IMR-90 (cell line): ENCODE measurements around the gene OR51B2. TPM values are rescaled to one million over a fixed set of nuclear protein-coding genes. Genes with fewer than 3 reads are reported as not detected.
A peak's percentile ranks its signal among the peaks of the same experiment; 100 is the strongest.

Experiments
- ATAC-seq: fragments of 200-7000 bp; cut with Tn5 transposase; 2 replicates; pipeline ENCODE4 v1.9.1; 2020; ENCODE audit warnings: low read depth, mild to moderate bottlenecking, moderate library complexity
- BruUV-seq: library from RNA; stranded (reverse); fragments of 400-500 nt; replicated peaks from 2 replicates; lab custom pipeline; 2021; lab: Mats Ljungman, UMichigan
- CTCF ChIA-PET: fragments of 300-600 bp; formaldehyde crosslinking; extraction: SDS; loops from one replicate; lab custom pipeline; 2021; ENCODE audit warnings: antibody characterized with exemption; lab: Yijun Ruan, JAX
- POLR2A ChIA-PET: fragments of 300-600 bp; sonication (Branson Sonifier 250); formaldehyde crosslinking; loops from one replicate; lab custom pipeline; 2022; ENCODE audit warnings: antibody characterized with exemption; ENCODE audit not compliant: unreplicated experiment; lab: Charles Lee
- DNase-seq: peaks from one replicate; pipeline ENCODE4 v3.0.0; 2013
- H2AFZ ChIP-seq: replicated peaks from 2 replicates; pipeline ENCODE3; 2013; ENCODE audit warnings: low read length, mild to moderate bottlenecking; ENCODE audit not compliant: poor library complexity
- H2AK5ac ChIP-seq: 2 replicates; pipeline ENCODE4 v1.6.1; 2013; ENCODE audit warnings: low read depth, low read length, inconsistent platforms
- H2AK9ac ChIP-seq: replicated peaks from 2 replicates; pipeline ENCODE3; 2013; ENCODE audit warnings: mild to moderate bottlenecking, low read depth, low read length, moderate library complexity; ENCODE audit not compliant: poor library complexity
- H2BK120ac ChIP-seq: 2 replicates; pipeline ENCODE4 v1.6.1; 2013; ENCODE audit warnings: low read depth, low read length, inconsistent platforms
- H2BK15ac ChIP-seq: 3 replicates; pipeline ENCODE4 v1.6.1; 2013; ENCODE audit warnings: low read depth, low read length, inconsistent platforms
- H2BK20ac ChIP-seq: 2 replicates; pipeline ENCODE4 v1.6.1; 2013; ENCODE audit warnings: low read depth, mild to moderate bottlenecking, inconsistent platforms, low read length, moderate library complexity
- H2BK5ac ChIP-seq: 2 replicates; pipeline ENCODE4 v1.6.1; 2013; ENCODE audit warnings: mild to moderate bottlenecking, low read depth, low read length, inconsistent platforms; ENCODE audit not compliant: poor library complexity, severe bottlenecking
- H3K14ac ChIP-seq: replicated peaks from 2 replicates; pipeline ENCODE4 v1.6.1; 2013; ENCODE audit warnings: low read depth, low read length, inconsistent platforms
- H3K18ac ChIP-seq: 2 replicates; pipeline ENCODE4 v1.6.1; 2013; ENCODE audit warnings: low read depth, low read length, control low read depth
- H3K23ac ChIP-seq: 2 replicates; pipeline ENCODE4 v1.6.1; 2013; ENCODE audit warnings: low read depth, low read length, inconsistent platforms
- H3K27ac ChIP-seq: 2 replicates; pipeline ENCODE4 v1.5.1; 2013; ENCODE audit warnings: mild to moderate bottlenecking, control low read depth, low read length; ENCODE audit not compliant: insufficient read depth
- H3K27me3 ChIP-seq: 2 replicates; pipeline ENCODE4 v1.6.1; 2013; ENCODE audit warnings: low read length; ENCODE audit not compliant: control insufficient read depth, insufficient read depth
- H3K36me3 ChIP-seq: 2 replicates; pipeline ENCODE4 v1.6.1; 2013; ENCODE audit warnings: low read length, mixed read lengths; ENCODE audit not compliant: control insufficient read depth, insufficient read depth
- H3K4ac ChIP-seq: 2 replicates; pipeline ENCODE4 v1.6.1; 2013; ENCODE audit warnings: low read depth, low read length, inconsistent platforms
- H3K4me1 ChIP-seq: 2 replicates; pipeline ENCODE4 v1.6.1; 2013; ENCODE audit warnings: low read length, mixed read lengths; ENCODE audit not compliant: control insufficient read depth, insufficient read depth
- H3K4me2 ChIP-seq: 2 replicates; pipeline ENCODE4 v1.6.1; 2013; ENCODE audit warnings: low read depth, mild to moderate bottlenecking, control low read depth, low read length, moderate library complexity
- H3K4me3 ChIP-seq: 2 replicates; pipeline ENCODE4 v1.5.1; 2013; ENCODE audit warnings: low read depth, mild to moderate bottlenecking, control low read depth, low read length, moderate library complexity; ENCODE audit not compliant: insufficient read depth
- H3K56ac ChIP-seq: 2 replicates; pipeline ENCODE4 v1.6.1; 2013; ENCODE audit warnings: low read length, inconsistent platforms; ENCODE audit not compliant: insufficient read depth; ENCODE audit errors: extremely low read depth
- H3K79me1 ChIP-seq, 2 experiments: 2 replicates each; pipeline ENCODE4 v1.6.1; 2013; ENCODE audit warnings: low read length in 2 of 2, inconsistent platforms in 1 of 2, low read depth in 1 of 2
- H3K9ac ChIP-seq: 2 replicates; pipeline ENCODE4 v1.6.1; 2013; ENCODE audit warnings: low read depth, low read length, control low read depth
- H3K9me1 ChIP-seq: 2 replicates; pipeline ENCODE4 v1.6.1; 2013; ENCODE audit warnings: low read length, inconsistent platforms; ENCODE audit not compliant: insufficient read depth
- H3K9me3 ChIP-seq: 2 replicates; pipeline ENCODE4 v1.6.1; 2013; ENCODE audit warnings: low read length; ENCODE audit not compliant: control insufficient read depth, insufficient read depth
- H4K20me1 ChIP-seq: 2 replicates; pipeline ENCODE4 v1.6.1; 2013; ENCODE audit warnings: low read length, inconsistent platforms; ENCODE audit not compliant: insufficient read depth
- H4K5ac ChIP-seq: 2 replicates; pipeline ENCODE4 v1.6.1; 2013; ENCODE audit warnings: mild to moderate bottlenecking, low read depth, low read length, control low read depth
- H4K8ac ChIP-seq, 2 experiments: 2 replicates each; pipeline ENCODE4 v1.6.1; 2013; ENCODE audit warnings: low read depth in 2 of 2, low read length in 2 of 2, control low read depth in 1 of 2, inconsistent platforms in 1 of 2
- H4K91ac ChIP-seq: 2 replicates; pipeline ENCODE4 v1.6.1; 2013; ENCODE audit warnings: low read depth, low read length, inconsistent platforms; ENCODE audit not compliant: insufficient read depth
- RCOR1 ChIP-seq: IDR thresholded peaks from 2 replicates; pipeline ENCODE4 v1.6.1; 2012; ENCODE audit warnings: mild to moderate bottlenecking, low read length, improper control_type of control experiment; ENCODE audit not compliant: insufficient replicate concordance
- WGBS, 2 experiments: methylation state at CpG; one replicate each; pipeline versions ENCODE4 v1.1.5 to v1.1.7; 2013; ENCODE audit warnings: missing lambda C conversion rate in 2 of 2; ENCODE audit not compliant: insufficient read length in 1 of 2; ENCODE audit errors: extremely low coverage in 2 of 2; 5-methylcytosine and 5-hydroxymethylcytosine counted together
- dilution Hi-C: fragments of 300-500 bp; cut with HindIII; formaldehyde crosslinking; loops from one replicate; pipeline ENCODE4 v1.14.3; 2018; ENCODE audit warnings: low sequenced_read_pairs; ENCODE audit not compliant: unreplicated experiment
- in situ Hi-C: fragments of 300-500 bp; cut with MboI; formaldehyde crosslinking; loops from 3 replicates; pipeline ENCODE4 v1.14.3; 2019; ENCODE audit warnings: low sequenced_read_pairs, inconsistent platforms, mixed read lengths
- intact Hi-C: fragments of 100-400 bp; cut with micrococcal nuclease; formaldehyde crosslinking; loops from 2 replicates; pipeline ENCODE4 v1.10.0; 2022
- polyA plus RNA-seq, 3 experiments: library from polyadenylated mRNA; depleted of rRNA; stranded (reverse); fragments of >200 nt; gene quantifications; 2 replicates each; pipeline ENCODE4 v1.2.3, GENCODE V29; 2012; ENCODE audit warnings: low replicate concordance in 1 of 3
- total RNA-seq: library from RNA; depleted of rRNA; stranded (reverse); fragments of >200 nt; gene quantifications from 2 replicates; pipeline ENCODE4 v1.2.3, GENCODE V29; 2012

Gene OR51B2
- total and polyA plus RNA-seq, 2 of the 4 experiments (the other 2 are of a cell fraction): not detected

- in situ Hi-C loops (no loop called here), dilution Hi-C loops (no loop called here), intact Hi-C loops (no loop called here)
- Histone ChIP-seq H3K18ac (peak overlapping the region; percentile 100), H3K27me3 (no peaks in the 10 kb centered on the region), H3K4me2 (no peak overlapping the region), H3K14ac (peak overlapping the region; percentile 89), H3K9ac (no peak overlapping the region), H2AK5ac (peak overlapping the region; percentile 76), H3K56ac (peak overlapping the region; percentile 13; the same call in 1 of the 2 replicates), H2AFZ (no peak overlapping the region), H3K4me1 (peaks cover 19% of the 10 kb centered on the region), H3K36me3 (no peaks in the 10 kb centered on the region), H3K79me1 (no peaks in the 10 kb centered on the region), H3K4ac (peak overlapping the region; percentile 90), H2BK20ac (peak overlapping the region; percentile 95), H3K9me1 (peaks cover 5% of the 10 kb centered on the region; the same call in 1 of the 2 replicates), H2BK5ac (peak overlapping the region; percentile 100), H4K91ac (peak overlapping the region; percentile 95), H2BK120ac (peak overlapping the region; percentile 97), H4K5ac (peak overlapping the region; percentile 100), H3K9me3 (no peaks in the 10 kb centered on the region), H3K4me3 (no peak overlapping the region), H4K20me1 (no peaks in the 10 kb centered on the region), H2BK15ac (peak overlapping the region; percentile 41; the same call in 2 of the 3 replicates), H2AK9ac (no peak overlapping the region), H3K23ac (peak overlapping the region; percentile 46), H4K8ac (peak overlapping the region; percentile 80 to 92), H3K27ac (peak overlapping the region; percentile 76; the same call in 1 of the 2 replicates)
- ChIA-PET POLR2A (no interaction called here), CTCF (interaction anchor here (1.4 kb wide), 1 partner anchor 19 kb away, joined by 3 read pairs; no protein-coding TSS in a partner anchor)
- BruUV-seq: no TSS peak
- peak; percentile 45 for DNase-seq
- WGBS, 2 experiments: no CpG with 5 or more reads among the region's 3 CpGs
- no peak for ATAC-seq
- no peak for TF ChIP-seq RCOR1
These were observed 21.7 kb upstream of the OR51B2 start for GRCh38 chr11:5345831-5346230.
